ENCODE measurements around the gene HINFP. TPM values are rescaled to one million over a fixed set of nuclear protein-coding genes. Genes with fewer than 3 reads are reported as not detected.

The HINFP gene
- total RNA-seq, 1 experiment from 2014 or later = 38.1 TPM

- no peak overlapping the region for H3K9ac ChIP-seq (ENCODE audit: low read length)
- no peak overlapping the region for H3K4me2 ChIP-seq (ENCODE audit: low read length)
- H3K9me3 ChIP-seq (ENCODE audit: control insufficient read depth in 1 of 2, insufficient read depth in 1 of 2, low read depth in 1 of 2, low read length in 2 of 2) = no peaks in the 10 kb centered on the region
- no peaks in the 10 kb centered on the region for H3K79me2 ChIP-seq (ENCODE audit: insufficient read depth, low read length)
- RAD21 ChIA-PET (ENCODE audit: low non-redundant PET in 1 of 2, low total read pairs in 2 of 2, uncharacterized antibody in 2 of 2, unreplicated experiment in 2 of 2) = no interaction called here
- no peaks in the 10 kb centered on the region for H3K27me3 ChIP-seq (ENCODE audit: insufficient read depth, low read length)
- intact Hi-C loops (cut with micrococcal nuclease) = no loop called here
- no peaks in the 10 kb centered on the region for H3K9me2 ChIP-seq (ENCODE audit: insufficient read depth)
- no peak overlapping the region for H3K4me3 ChIP-seq (replicated peaks in 1 of 2; ENCODE audit: low read depth in 1 of 2, low read length in 2 of 2)
- no peak for TF ChIP-seq YY1 (IDR thresholded peaks at IDR 0.05; ENCODE audit: extremely low read depth, insufficient replicate concordance, low read depth, low read length)
- TF ChIP-seq ZBTB33 (IDR thresholded peaks at IDR 0.05; ENCODE audit: extremely low read depth, insufficient replicate concordance, low read length) = no peak
- no peak for TF ChIP-seq TCF7L2 (IDR thresholded peaks at IDR 0.05; ENCODE audit: borderline replicate concordance, extremely low read depth, insufficient read depth, insufficient read length)
- TF ChIP-seq, protein P1, sequence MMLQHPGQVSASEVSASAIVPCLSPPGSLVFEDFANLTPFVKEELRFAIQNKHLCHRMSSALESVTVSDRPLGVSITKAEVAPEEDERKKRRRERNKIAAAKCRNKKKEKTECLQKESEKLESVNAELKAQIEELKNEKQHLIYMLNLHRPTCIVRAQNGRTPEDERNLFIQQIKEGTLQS (IDR thresholded peaks at IDR 0.05) = no peak
- TF ChIP-seq SIN3A (IDR thresholded peaks at IDR 0.05; ENCODE audit: low read depth) = no peak
- TF ChIP-seq SRF (IDR thresholded peaks at IDR 0.05; ENCODE audit: low read depth) = no peak
- TF ChIP-seq, protein P2, sequence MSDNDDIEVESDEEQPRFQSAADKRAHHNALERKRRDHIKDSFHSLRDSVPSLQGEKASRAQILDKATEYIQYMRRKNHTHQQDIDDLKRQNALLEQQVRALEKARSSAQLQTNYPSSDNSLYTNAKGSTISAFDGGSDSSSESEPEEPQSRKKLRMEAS (IDR thresholded peaks at IDR 0.05) = no peak
- no peak for TF ChIP-seq POLR2A (IDR thresholded peaks at IDR 0.05; ENCODE audit: borderline replicate concordance, extremely low read depth, insufficient read depth, insufficient read length)
- TF ChIP-seq FOSL1 (IDR thresholded peaks at IDR 0.05; ENCODE audit: low read depth) = no peak
- no peak for TF ChIP-seq CTCF (IDR thresholded peaks at IDR 0.05 in 2 of 3, conservative IDR thresholded peaks at IDR 0.05 in 1 of 3; ENCODE audit: borderline replicate concordance in 1 of 3, insufficient read depth in 1 of 3, low read depth in 2 of 3, low read length in 2 of 3)
- no peak for TF ChIP-seq SP1 (IDR thresholded peaks at IDR 0.05; ENCODE audit: low read depth)
- TF ChIP-seq POLR2AphosphoS5 (IDR thresholded peaks at IDR 0.05; ENCODE audit: low read depth, low read length) = no peak
- no peak for TF ChIP-seq ZNF274 (IDR thresholded peaks at IDR 0.05; ENCODE audit: low read depth, low read length)
- no peak for TF ChIP-seq CBX3 (IDR thresholded peaks at IDR 0.05; ENCODE audit: low read depth)
- no peak for TF ChIP-seq EZH2 (IDR thresholded peaks at IDR 0.05)
- no peak for TF ChIP-seq ZFX (IDR thresholded peaks at IDR 0.05)
- TF ChIP-seq ELF1 (IDR thresholded peaks at IDR 0.05; ENCODE audit: borderline replicate concordance, low read depth) = no peak
- DNase-seq (ENCODE audit: low read depth, low spot score) (no peak), ATAC-seq (no peak)
- BruUV-seq (replicated peaks) = no TSS peak
- no peak overlapping the region for H2AFZ ChIP-seq (ENCODE audit: low read depth, low read length, poor library complexity, severe bottlenecking)
- CTCF ChIA-PET = no interaction called here
- H3K27ac ChIP-seq (ENCODE audit: low read depth, low read length) = no peak overlapping the region
- peaks cover 19 to 28% of the 10 kb centered on the region in 2 experiments; a peak in 3 of 4 replicates for H3K36me3 ChIP-seq (ENCODE audit: control insufficient read depth in 1 of 2, insufficient read depth in 2 of 2, low read length in 2 of 2)
- no peaks in the 10 kb centered on the region for H4K20me1 ChIP-seq (ENCODE audit: insufficient read depth)
- POLR2A ChIA-PET = no interaction called here
- H3K4me1 ChIP-seq (ENCODE audit: control insufficient read depth in 1 of 2, insufficient read depth in 2 of 2, low read length in 2 of 2) = no peaks in the 10 kb centered on the region
Observed at GRCh38 chr11:119077839-119078238, 43.5 kb upstream of the HINFP start.

Data from HCT116 (cell line).